ENCODE results near the gene PIK3CB.
"Not testable (repeated sequence)": the region's sequence is repeated elsewhere in the genome, so short reads cannot be mapped to it uniquely, and the experiment has no call there.

PIK3CB gene

GRCh38 chr3:138691351-138691750, 143.4 kb downstream of the PIK3CB start:
- Histone ChIP-seq H3K9ac (ENCODE audit: low read depth, low read length) (no peak overlapping the region), H3K27me3 (ENCODE audit: insufficient read depth, low read length) (no peaks in the 10 kb centered on the region), H3K36me3 (ENCODE audit: insufficient read depth, low read depth, low read length) (peaks cover 32% of the 10 kb centered on the region), H3K27ac (ENCODE audit: low read length) (no peak overlapping the region), H3K4me3 (ENCODE audit: low read length) (no peak overlapping the region), H3K4me1 (ENCODE audit: insufficient read depth, low read length) (no peaks in the 10 kb centered on the region), H3K9me3 (ENCODE audit: insufficient read depth, low read depth, low read length) (no peaks in the 10 kb centered on the region)

- Histone ChIP-seq H3K36me3 (ENCODE audit: insufficient read depth, low read depth, low read length) (peaks cover 31% of the 10 kb centered on the region), H3K9me3 (ENCODE audit: insufficient read depth, low read depth, low read length) (no peaks in the 10 kb centered on the region), H3K4me3 (ENCODE audit: low read length) (no peak overlapping the region), H3K9ac (ENCODE audit: low read depth, low read length) (no peak overlapping the region), H3K4me1 (ENCODE audit: insufficient read depth, low read length) (no peaks in the 10 kb centered on the region), H3K27me3 (ENCODE audit: insufficient read depth, low read length) (no peaks in the 10 kb centered on the region), H3K27ac (ENCODE audit: low read length) (no peak overlapping the region)
These were observed 144.7 kb downstream of the PIK3CB start for GRCh38 chr3:138690036-138690435.

- Histone ChIP-seq H3K36me3 (ENCODE audit: insufficient read depth, low read depth, low read length) (peaks cover 22% of the 10 kb centered on the region), H3K27ac (ENCODE audit: low read length) (no peak overlapping the region), H3K9me3 (ENCODE audit: insufficient read depth, low read depth, low read length) (no peaks in the 10 kb centered on the region), H3K27me3 (ENCODE audit: insufficient read depth, low read length) (no peaks in the 10 kb centered on the region), H3K4me1 (ENCODE audit: insufficient read depth, low read length) (no peaks in the 10 kb centered on the region), H3K9ac (ENCODE audit: low read depth, low read length) (no peak overlapping the region), H3K4me3 (ENCODE audit: low read length) (no peak overlapping the region)
These were observed 145.8 kb downstream of the PIK3CB start for GRCh38 chr3:138688871-138689299.

- H3K36me3 ChIP-seq (ENCODE audit: insufficient read depth, low read depth, low read length): peaks cover 29% of the 10 kb centered on the region
- no peaks in the 10 kb centered on the region for H3K9me3 ChIP-seq (ENCODE audit: insufficient read depth, low read depth, low read length)
- H3K27me3 ChIP-seq (ENCODE audit: insufficient read depth, low read length): no peaks in the 10 kb centered on the region
- no peaks in the 10 kb centered on the region for H3K4me1 ChIP-seq (ENCODE audit: insufficient read depth, low read length)
- no peak overlapping the region for H3K4me3 ChIP-seq (ENCODE audit: low read length)
- no peak overlapping the region for H3K27ac ChIP-seq (ENCODE audit: low read length)
- no peak overlapping the region for H3K9ac ChIP-seq (ENCODE audit: low read depth, low read length)
These were observed 147.5 kb downstream of the PIK3CB start for GRCh38 chr3:138687236-138687635.

GRCh38 chr3:138686771-138687221, 147.9 kb downstream of the PIK3CB start:
- no peaks in the 10 kb centered on the region for H3K4me1 ChIP-seq (ENCODE audit: insufficient read depth, low read length)
- H3K9me3 ChIP-seq (ENCODE audit: insufficient read depth, low read depth, low read length): no peaks in the 10 kb centered on the region
- H3K9ac ChIP-seq (ENCODE audit: low read depth, low read length): no peak overlapping the region
- H3K27me3 ChIP-seq (ENCODE audit: insufficient read depth, low read length): no peaks in the 10 kb centered on the region
- peaks cover 33% of the 10 kb centered on the region for H3K36me3 ChIP-seq (ENCODE audit: insufficient read depth, low read depth, low read length)
- no peak overlapping the region for H3K27ac ChIP-seq (ENCODE audit: low read length)
- no peak overlapping the region for H3K4me3 ChIP-seq (ENCODE audit: low read length)

GRCh38 chr3:138684396-138684795, 150.3 kb downstream of the PIK3CB start:
- H3K4me1 ChIP-seq (ENCODE audit: insufficient read depth, low read length): no peaks in the 10 kb centered on the region
- no peaks in the 10 kb centered on the region for H3K9me3 ChIP-seq (ENCODE audit: insufficient read depth, low read depth, low read length)
- no peak overlapping the region for H3K27ac ChIP-seq (ENCODE audit: low read length)
- peaks cover 32% of the 10 kb centered on the region for H3K36me3 ChIP-seq (ENCODE audit: insufficient read depth, low read depth, low read length)
- H3K4me3 ChIP-seq (ENCODE audit: low read length): no peak overlapping the region
- no peaks in the 10 kb centered on the region for H3K27me3 ChIP-seq (ENCODE audit: insufficient read depth, low read length)
- H3K9ac ChIP-seq (ENCODE audit: low read depth, low read length): no peak overlapping the region

GRCh38 chr3:138682648-138683047, 152.1 kb downstream of the PIK3CB start:
- no peaks in the 10 kb centered on the region for H3K4me1 ChIP-seq (ENCODE audit: insufficient read depth, low read length)
- peaks cover 23% of the 10 kb centered on the region for H3K36me3 ChIP-seq (ENCODE audit: insufficient read depth, low read depth, low read length)
- H3K27me3 ChIP-seq (ENCODE audit: insufficient read depth, low read length): no peaks in the 10 kb centered on the region
- no peak overlapping the region for H3K27ac ChIP-seq (ENCODE audit: low read length)
- no peak overlapping the region for H3K4me3 ChIP-seq (ENCODE audit: low read length)
- H3K9me3 ChIP-seq (ENCODE audit: insufficient read depth, low read depth, low read length): no peaks in the 10 kb centered on the region
- no peak overlapping the region for H3K9ac ChIP-seq (ENCODE audit: low read depth, low read length)

- Histone ChIP-seq H3K27ac (ENCODE audit: low read length) (no peak overlapping the region), H3K9ac (ENCODE audit: low read depth, low read length) (no peak overlapping the region), H3K9me3 (ENCODE audit: insufficient read depth, low read depth, low read length) (no peaks in the 10 kb centered on the region; the same call in 1 of the 2 replicates), H3K4me1 (ENCODE audit: insufficient read depth, low read length) (no peaks in the 10 kb centered on the region), H3K36me3 (ENCODE audit: insufficient read depth, low read depth, low read length) (peaks cover 22% of the 10 kb centered on the region), H3K4me3 (ENCODE audit: low read length) (no peak overlapping the region), H3K27me3 (ENCODE audit: insufficient read depth, low read length) (no peaks in the 10 kb centered on the region)
These were observed 153.1 kb downstream of the PIK3CB start for GRCh38 chr3:138681463-138682220.

GRCh38 chr3:138680974-138681373, 153.8 kb downstream of the PIK3CB start:
- peaks cover 28% of the 10 kb centered on the region for H3K36me3 ChIP-seq (ENCODE audit: insufficient read depth, low read depth, low read length)
- not testable (repeated sequence) for H3K4me3 ChIP-seq (ENCODE audit: low read length); H3K4me1 ChIP-seq (ENCODE audit: insufficient read depth, low read length); H3K9ac ChIP-seq (ENCODE audit: low read depth, low read length); H3K27me3 ChIP-seq (ENCODE audit: insufficient read depth, low read length); H3K9me3 ChIP-seq (ENCODE audit: insufficient read depth, low read depth, low read length); H3K27ac ChIP-seq (ENCODE audit: low read length)

GRCh38 chr3:138678874-138679392, 155.8 kb downstream of the PIK3CB start:
- no peaks in the 10 kb centered on the region for H3K27me3 ChIP-seq (ENCODE audit: insufficient read depth, low read length)
- H3K27ac ChIP-seq (ENCODE audit: low read length): no peak overlapping the region
- no peak overlapping the region for H3K4me3 ChIP-seq (ENCODE audit: low read length)
- no peak overlapping the region for H3K9ac ChIP-seq (ENCODE audit: low read depth, low read length)
- H3K9me3 ChIP-seq (ENCODE audit: insufficient read depth, low read depth, low read length): no peaks in the 10 kb centered on the region; the same call in 1 of the 2 replicates
- peaks cover 2% of the 10 kb centered on the region for H3K4me1 ChIP-seq (ENCODE audit: insufficient read depth, low read length)
- peaks cover 38% of the 10 kb centered on the region for H3K36me3 ChIP-seq (ENCODE audit: insufficient read depth, low read depth, low read length)

- peaks cover 38% of the 10 kb centered on the region for H3K36me3 ChIP-seq (ENCODE audit: insufficient read depth, low read depth, low read length)
- no peak overlapping the region for H3K9ac ChIP-seq (ENCODE audit: low read depth, low read length)
- H3K4me3 ChIP-seq (ENCODE audit: low read length): no peak overlapping the region
- no peak overlapping the region for H3K27ac ChIP-seq (ENCODE audit: low read length)
- no peaks in the 10 kb centered on the region for H3K27me3 ChIP-seq (ENCODE audit: insufficient read depth, low read length)
- H3K9me3 ChIP-seq (ENCODE audit: insufficient read depth, low read depth, low read length): no peaks in the 10 kb centered on the region; the same call in 1 of the 2 replicates
- H3K4me1 ChIP-seq (ENCODE audit: insufficient read depth, low read length): peaks cover 7% of the 10 kb centered on the region
These were observed 156.6 kb downstream of the PIK3CB start for GRCh38 chr3:138678086-138678485.

GRCh38 chr3:138675393-138675792, 159.3 kb downstream of the PIK3CB start:
- Histone ChIP-seq H3K4me1 (ENCODE audit: insufficient read depth, low read length) (peaks cover 10% of the 10 kb centered on the region), H3K9me3 (ENCODE audit: insufficient read depth, low read depth, low read length) (no peaks in the 10 kb centered on the region; the same call in 1 of the 2 replicates), H3K9ac (ENCODE audit: low read depth, low read length) (no peak overlapping the region), H3K27me3 (ENCODE audit: insufficient read depth, low read length) (no peaks in the 10 kb centered on the region), H3K27ac (ENCODE audit: low read length) (no peak overlapping the region), H3K4me3 (ENCODE audit: low read length) (no peak overlapping the region), H3K36me3 (ENCODE audit: insufficient read depth, low read depth, low read length) (peaks cover 17% of the 10 kb centered on the region; the same call in 1 of the 2 replicates)

Measured in iPS-20b (cell line).